ENCODE results near the gene LUM.

The LUM gene

GRCh38 chr12:91133871-91134270 lies 22.6 kb upstream of the LUM start:
- no peak for DNase-seq (ENCODE audit: extremely low read depth, insufficient read length)
- TF ChIP-seq, protein P1, sequence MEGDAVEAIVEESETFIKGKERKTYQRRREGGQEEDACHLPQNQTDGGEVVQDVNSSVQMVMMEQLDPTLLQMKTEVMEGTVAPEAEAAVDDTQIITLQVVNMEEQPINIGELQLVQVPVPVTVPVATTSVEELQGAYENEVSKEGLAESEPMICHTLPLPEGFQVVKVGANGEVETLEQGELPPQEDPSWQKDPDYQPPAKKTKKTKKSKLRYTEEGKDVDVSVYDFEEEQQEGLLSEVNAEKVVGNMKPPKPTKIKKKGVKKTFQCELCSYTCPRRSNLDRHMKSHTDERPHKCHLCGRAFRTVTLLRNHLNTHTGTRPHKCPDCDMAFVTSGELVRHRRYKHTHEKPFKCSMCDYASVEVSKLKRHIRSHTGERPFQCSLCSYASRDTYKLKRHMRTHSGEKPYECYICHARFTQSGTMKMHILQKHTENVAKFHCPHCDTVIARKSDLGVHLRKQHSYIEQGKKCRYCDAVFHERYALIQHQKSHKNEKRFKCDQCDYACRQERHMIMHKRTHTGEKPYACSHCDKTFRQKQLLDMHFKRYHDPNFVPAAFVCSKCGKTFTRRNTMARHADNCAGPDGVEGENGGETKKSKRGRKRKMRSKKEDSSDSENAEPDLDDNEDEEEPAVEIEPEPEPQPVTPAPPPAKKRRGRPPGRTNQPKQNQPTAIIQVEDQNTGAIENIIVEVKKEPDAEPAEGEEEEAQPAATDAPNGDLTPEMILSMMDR (IDR thresholded peaks at IDR 0.05; ENCODE audit: insufficient read depth, low read length, poor library complexity, severe bottlenecking) = no peak
- Histone ChIP-seq H3K36me3 (ENCODE audit: control insufficient read depth, insufficient read depth, low read length) (no peaks in the 10 kb centered on the region), H3K4me3 (replicated peaks; ENCODE audit: low read depth, low read length) (no peak overlapping the region), H3K27me3 (replicated peaks; ENCODE audit: control insufficient read depth, insufficient read depth, low read length) (no peaks in the 10 kb centered on the region)

DNA sequence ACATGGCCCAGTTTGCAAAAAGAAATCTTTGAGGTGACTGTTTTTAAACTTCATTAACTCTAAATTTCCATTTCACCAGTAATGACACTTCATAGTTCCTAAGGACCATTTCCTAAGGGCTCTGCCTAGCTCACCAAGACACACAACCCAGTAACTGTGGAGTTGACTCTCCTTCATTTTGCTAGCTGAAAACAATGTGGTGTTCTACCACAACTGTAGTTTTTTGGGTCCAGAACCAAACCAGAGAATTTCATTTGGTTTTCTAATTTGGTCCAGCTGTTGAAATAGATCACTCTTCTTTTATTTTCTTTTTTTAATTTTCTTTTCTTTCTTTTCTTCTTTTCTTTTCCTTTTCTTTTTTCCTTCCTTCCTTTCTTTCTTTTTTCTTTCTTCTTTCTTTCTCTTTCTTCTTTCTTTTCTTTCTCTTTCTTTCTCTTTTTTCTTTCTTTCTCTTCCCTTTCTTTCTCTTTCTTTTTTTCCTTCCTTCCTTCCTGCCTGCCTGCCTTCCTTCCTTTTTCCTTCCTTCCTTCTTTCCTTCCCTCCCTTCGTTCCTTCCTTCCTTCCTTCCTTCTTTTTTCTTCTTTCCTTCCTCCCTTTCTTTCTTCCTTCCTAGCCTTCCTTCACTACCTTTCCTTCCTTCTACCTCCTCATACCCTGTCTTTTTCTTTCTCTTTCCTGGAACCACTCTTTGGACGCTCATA lies 18.5 kb upstream of the LUM start:
- H3K36me3 ChIP-seq (ENCODE audit: control insufficient read depth, insufficient read depth, low read length) = no peaks in the 10 kb centered on the region
- H3K4me3 ChIP-seq (replicated peaks; ENCODE audit: low read depth, low read length) = no peak overlapping the region
- no peaks in the 10 kb centered on the region for H3K27me3 ChIP-seq (replicated peaks; ENCODE audit: control insufficient read depth, insufficient read depth, low read length)
- TF ChIP-seq, protein P1 (IDR thresholded peaks at IDR 0.05; ENCODE audit: insufficient read depth, low read length, poor library complexity, severe bottlenecking) = no peak
- no peak for DNase-seq (ENCODE audit: extremely low read depth, insufficient read length)

- no peak for DNase-seq (ENCODE audit: extremely low read depth, insufficient read length)
- Histone ChIP-seq H3K27me3 (replicated peaks; ENCODE audit: control insufficient read depth, insufficient read depth, low read length) (no peaks in the 10 kb centered on the region), H3K4me3 (replicated peaks; ENCODE audit: low read depth, low read length) (no peak overlapping the region), H3K36me3 (ENCODE audit: control insufficient read depth, insufficient read depth, low read length) (no peaks in the 10 kb centered on the region)
- TF ChIP-seq, protein P1 (IDR thresholded peaks at IDR 0.05; ENCODE audit: insufficient read depth, low read length, poor library complexity, severe bottlenecking) = no peak
Measured at GRCh38 chr12:91127751-91128150, 16.5 kb upstream of the LUM start.

DNA sequence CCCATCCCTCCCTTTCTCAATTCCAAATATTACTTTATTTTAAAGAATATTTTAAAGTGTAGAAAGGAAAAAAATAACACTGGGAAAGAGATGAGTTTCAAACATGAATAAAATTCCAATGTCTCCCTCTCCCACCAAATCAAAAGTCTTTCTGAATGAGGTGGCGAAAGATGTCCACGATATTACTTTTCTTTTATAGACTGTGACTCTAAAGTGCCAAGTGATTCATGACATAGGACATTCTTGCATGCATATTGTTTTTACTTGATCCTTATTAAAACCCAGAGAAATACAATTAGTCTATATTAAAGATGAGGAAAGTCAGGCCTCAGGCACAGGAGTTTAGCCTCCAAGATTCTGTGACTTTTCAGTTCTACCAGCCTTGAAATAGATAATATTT lies 16.0 kb upstream of the LUM start:
- DNase-seq (ENCODE audit: extremely low read depth, insufficient read length) = no peak
- Histone ChIP-seq H3K36me3 (ENCODE audit: control insufficient read depth, insufficient read depth, low read length) (no peaks in the 10 kb centered on the region), H3K27me3 (replicated peaks; ENCODE audit: control insufficient read depth, insufficient read depth, low read length) (no peaks in the 10 kb centered on the region), H3K4me3 (replicated peaks; ENCODE audit: low read depth, low read length) (no peak overlapping the region)
- TF ChIP-seq, protein P1 (IDR thresholded peaks at IDR 0.05; ENCODE audit: insufficient read depth, low read length, poor library complexity, severe bottlenecking) = no peak

- no peak overlapping the region for H3K4me3 ChIP-seq (replicated peaks; ENCODE audit: low read depth, low read length)
- no peak for DNase-seq (ENCODE audit: extremely low read depth, insufficient read length)
- no peaks in the 10 kb centered on the region for H3K36me3 ChIP-seq (ENCODE audit: control insufficient read depth, insufficient read depth, low read length)
- TF ChIP-seq, protein P1 (IDR thresholded peaks at IDR 0.05; ENCODE audit: insufficient read depth, low read length, poor library complexity, severe bottlenecking) = no peak
- no peaks in the 10 kb centered on the region for H3K27me3 ChIP-seq (replicated peaks; ENCODE audit: control insufficient read depth, insufficient read depth, low read length)
Measured at GRCh38 chr12:91126516-91126915, 15.2 kb upstream of the LUM start.

All from GM06990 (cell line).